Measurements from ENCODE around the gene ILRUN. TPM values are rescaled to one million over a fixed set of nuclear protein-coding genes. Genes with fewer than 3 reads are reported as not detected.

ILRUN gene
- polyA plus RNA-seq, 1 experiment: 37.5 TPM

DNA sequence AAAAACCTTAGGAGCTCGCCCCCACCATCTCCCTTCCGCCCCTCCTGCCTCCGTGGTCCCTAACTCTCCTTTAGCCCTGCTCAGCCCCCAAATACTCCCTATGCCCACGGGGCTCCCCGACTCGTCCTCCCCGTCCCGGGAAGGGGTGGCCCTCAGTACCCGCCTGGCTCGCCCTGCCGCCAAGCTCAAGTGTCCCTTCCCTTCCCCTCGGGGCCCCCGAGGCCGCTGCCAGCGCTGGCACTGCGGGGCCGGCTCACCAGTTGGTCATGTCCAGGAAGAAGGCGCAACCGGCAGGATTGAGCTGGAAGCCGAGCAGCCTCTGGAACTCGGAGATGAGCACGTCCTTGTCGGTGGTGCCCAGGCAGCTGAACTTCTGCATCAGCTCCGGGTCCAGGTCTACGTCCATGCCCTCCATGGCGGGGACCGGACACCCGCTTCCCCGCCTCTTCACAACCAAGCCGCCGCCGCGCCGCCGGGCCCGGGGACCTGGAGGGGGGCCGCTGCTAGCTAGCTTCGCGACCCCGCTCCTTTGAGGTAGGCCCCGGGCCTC, 303 bp downstream of the ILRUN start:
- ChIA-PET CTCF (interaction anchor here (0.6 kb wide), 1 partner anchor 20 kb away, joined by 4 read pairs; no protein-coding TSS in a partner anchor), POLR2A (interaction anchor here (0.7 kb wide), 1 partner anchor 30 kb away, joined by 7 read pairs; no protein-coding TSS in a partner anchor)
- peak overlapping the region; percentile 68 for H3K4me3 ChIP-seq (ENCODE audit: low read depth, low read length)
- no peaks in the 10 kb centered on the region for H3K27me3 ChIP-seq (ENCODE audit: control insufficient read depth, insufficient read depth, low read length)
- DNase-seq (ENCODE audit: low read depth): no peak
- TF ChIP-seq, protein P1, sequence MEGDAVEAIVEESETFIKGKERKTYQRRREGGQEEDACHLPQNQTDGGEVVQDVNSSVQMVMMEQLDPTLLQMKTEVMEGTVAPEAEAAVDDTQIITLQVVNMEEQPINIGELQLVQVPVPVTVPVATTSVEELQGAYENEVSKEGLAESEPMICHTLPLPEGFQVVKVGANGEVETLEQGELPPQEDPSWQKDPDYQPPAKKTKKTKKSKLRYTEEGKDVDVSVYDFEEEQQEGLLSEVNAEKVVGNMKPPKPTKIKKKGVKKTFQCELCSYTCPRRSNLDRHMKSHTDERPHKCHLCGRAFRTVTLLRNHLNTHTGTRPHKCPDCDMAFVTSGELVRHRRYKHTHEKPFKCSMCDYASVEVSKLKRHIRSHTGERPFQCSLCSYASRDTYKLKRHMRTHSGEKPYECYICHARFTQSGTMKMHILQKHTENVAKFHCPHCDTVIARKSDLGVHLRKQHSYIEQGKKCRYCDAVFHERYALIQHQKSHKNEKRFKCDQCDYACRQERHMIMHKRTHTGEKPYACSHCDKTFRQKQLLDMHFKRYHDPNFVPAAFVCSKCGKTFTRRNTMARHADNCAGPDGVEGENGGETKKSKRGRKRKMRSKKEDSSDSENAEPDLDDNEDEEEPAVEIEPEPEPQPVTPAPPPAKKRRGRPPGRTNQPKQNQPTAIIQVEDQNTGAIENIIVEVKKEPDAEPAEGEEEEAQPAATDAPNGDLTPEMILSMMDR (IDR thresholded peaks at IDR 0.05; ENCODE audit: insufficient read depth, low read depth, low read length): no peak
- H3K36me3 ChIP-seq (ENCODE audit: control insufficient read depth, insufficient read depth, low read length): no peaks in the 10 kb centered on the region

GRCh38 chr6:34695729-34696188, 808 bp downstream of the ILRUN start:
- TF ChIP-seq, protein P1 (IDR thresholded peaks at IDR 0.05; ENCODE audit: insufficient read depth, low read depth, low read length): no peak
- H3K27me3 ChIP-seq (ENCODE audit: control insufficient read depth, insufficient read depth, low read length): no peaks in the 10 kb centered on the region
- no peaks in the 10 kb centered on the region for H3K36me3 ChIP-seq (ENCODE audit: control insufficient read depth, insufficient read depth, low read length)
- CTCF ChIA-PET: interaction anchor here (0.6 kb wide), 1 partner anchor 19 kb away, joined by 4 read pairs; no protein-coding TSS in a partner anchor
- DNase-seq (ENCODE audit: low read depth): no peak
- H3K4me3 ChIP-seq (ENCODE audit: low read depth, low read length): peak overlapping the region; percentile 68
- POLR2A ChIA-PET: interaction anchor here (0.7 kb wide), 1 partner anchor 29 kb away, joined by 7 read pairs; no protein-coding TSS in a partner anchor

DNA sequence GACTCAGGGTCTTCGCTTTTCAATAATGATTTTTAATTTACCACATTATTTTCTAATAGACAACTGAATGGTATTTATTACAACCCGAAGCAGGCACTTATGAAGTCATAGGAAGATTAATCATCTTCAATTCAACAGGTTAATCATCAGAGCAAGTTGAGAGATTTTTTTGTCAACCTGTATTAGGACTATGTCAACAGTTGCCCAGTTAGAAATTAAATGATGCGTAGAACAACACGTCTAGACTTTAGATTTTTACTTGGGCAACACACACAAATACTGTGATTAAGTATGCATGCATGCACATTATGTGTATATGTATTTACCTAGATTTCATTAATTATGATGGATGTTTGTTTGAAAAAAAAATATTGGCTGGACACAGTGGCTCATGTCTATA, 4.3 kb downstream of the ILRUN start:
- Histone ChIP-seq H3K27me3 (ENCODE audit: control insufficient read depth, insufficient read depth, low read length) (no peaks in the 10 kb centered on the region), H3K4me3 (ENCODE audit: low read depth, low read length) (no peak overlapping the region), H3K36me3 (ENCODE audit: control insufficient read depth, insufficient read depth, low read length) (peaks cover 2% of the 10 kb centered on the region; the same call in 1 of the 2 replicates)
- ChIA-PET POLR2A (no interaction called here), CTCF (no interaction called here)
- TF ChIP-seq, protein P1 (IDR thresholded peaks at IDR 0.05; ENCODE audit: insufficient read depth, low read depth, low read length): no peak
- DNase-seq (ENCODE audit: low read depth): no peak

- CTCF ChIA-PET: no interaction called here
- POLR2A ChIA-PET: no interaction called here
- Histone ChIP-seq H3K27me3 (ENCODE audit: control insufficient read depth, insufficient read depth, low read length) (no peaks in the 10 kb centered on the region), H3K36me3 (ENCODE audit: control insufficient read depth, insufficient read depth, low read length) (peaks cover 2% of the 10 kb centered on the region; the same call in 1 of the 2 replicates), H3K4me3 (ENCODE audit: low read depth, low read length) (no peak overlapping the region)
- TF ChIP-seq, protein P1 (IDR thresholded peaks at IDR 0.05; ENCODE audit: insufficient read depth, low read depth, low read length): no peak
- no peak for DNase-seq (ENCODE audit: low read depth)
Measured at GRCh38 chr6:34689742-34690141, 6.8 kb downstream of the ILRUN start.

DNA sequence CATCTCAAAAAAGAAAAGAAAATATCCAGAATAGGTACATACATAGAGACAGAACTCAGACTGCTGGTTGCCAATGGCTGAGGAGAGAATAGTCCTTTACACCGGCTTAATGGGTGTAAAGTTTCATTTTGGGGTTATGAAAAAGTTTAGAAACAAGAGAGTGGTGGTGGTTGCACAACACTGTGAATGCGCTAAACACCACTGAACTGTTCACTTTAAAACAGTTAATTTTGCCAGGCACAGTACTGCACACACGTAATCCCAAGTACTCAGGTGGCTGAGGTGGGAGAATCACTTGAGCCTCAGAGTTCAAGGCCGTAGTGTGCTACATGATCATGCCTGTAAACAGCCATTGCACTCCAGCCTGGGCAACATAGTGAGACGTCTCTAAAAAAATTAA, 7.6 kb downstream of the ILRUN start:
- TF ChIP-seq, protein P1 (IDR thresholded peaks at IDR 0.05; ENCODE audit: insufficient read depth, low read depth, low read length): no peak
- CTCF ChIA-PET: no interaction called here
- Histone ChIP-seq H3K36me3 (ENCODE audit: control insufficient read depth, insufficient read depth, low read length) (peaks cover 2% of the 10 kb centered on the region; the same call in 1 of the 2 replicates), H3K4me3 (ENCODE audit: low read depth, low read length) (no peak overlapping the region), H3K27me3 (ENCODE audit: control insufficient read depth, insufficient read depth, low read length) (no peaks in the 10 kb centered on the region)
- DNase-seq (ENCODE audit: low read depth): no peak
- POLR2A ChIA-PET: no interaction called here
